ENCODE data around the gene SPOCK1. TPM values are rescaled to one million over a fixed set of nuclear protein-coding genes. Genes with fewer than 3 reads are reported as not detected.

The SPOCK1 gene
- total RNA-seq, 1 experiment from 2014 or later = 4.0 TPM

GRCh38 chr5:137442660-137443059 is 56.5 kb downstream of the SPOCK1 start:
- TF ChIP-seq EZH2 (IDR thresholded peaks at IDR 0.05; ENCODE audit: borderline replicate concordance, low read depth, low read length, poor library complexity, severe bottlenecking) (no peak), CTCF (conservative IDR thresholded peaks at IDR 0.05; ENCODE audit: low read depth, low read length) (no peak)
- intact Hi-C loops (cut with micrococcal nuclease; ENCODE audit: unreplicated experiment) = no loop called here
- Histone ChIP-seq H3K4me1 (ENCODE audit: insufficient read depth, low read length, poor library complexity, severe bottlenecking) (peaks cover 5% of the 10 kb centered on the region), H3K4me3 (ENCODE audit: low read depth, low read length, poor library complexity, severe bottlenecking) (no peak overlapping the region), H3K36me3 (ENCODE audit: insufficient read depth, low read length, poor library complexity, severe bottlenecking) (no peaks in the 10 kb centered on the region), H3K27ac (ENCODE audit: low read depth, low read length, poor library complexity, severe bottlenecking) (no peak overlapping the region), H3K27me3 (replicated peaks; ENCODE audit: insufficient read depth, low read depth, low read length, poor library complexity) (peaks cover 32% of the 10 kb centered on the region), H3K9me3 (ENCODE audit: low read depth, low read length, poor library complexity, severe bottlenecking) (no peaks in the 10 kb centered on the region)
- DNase-seq (ENCODE audit: low spot score) = no peak
- BruUV-seq (replicated peaks) = no TSS peak
- CTCF ChIA-PET = no interaction called here
- POLR2A ChIA-PET (ENCODE audit: low non-redundant PET) = no interaction called here

GRCh38 chr5:137441476-137441875 is 57.6 kb downstream of the SPOCK1 start:
- H3K4me1 ChIP-seq (ENCODE audit: insufficient read depth, low read length, poor library complexity, severe bottlenecking) = peaks cover 5% of the 10 kb centered on the region
- no peak overlapping the region for H3K4me3 ChIP-seq (ENCODE audit: low read depth, low read length, poor library complexity, severe bottlenecking)
- peaks cover 41% of the 10 kb centered on the region for H3K27me3 ChIP-seq (replicated peaks; ENCODE audit: insufficient read depth, low read depth, low read length, poor library complexity)
- no peak for DNase-seq (ENCODE audit: low spot score)
- BruUV-seq (replicated peaks) = no TSS peak
- intact Hi-C loops (cut with micrococcal nuclease; ENCODE audit: unreplicated experiment) = no loop called here
- TF ChIP-seq EZH2 (IDR thresholded peaks at IDR 0.05; ENCODE audit: borderline replicate concordance, low read depth, low read length, poor library complexity, severe bottlenecking) (no peak), CTCF (conservative IDR thresholded peaks at IDR 0.05; ENCODE audit: low read depth, low read length) (no peak)
- H3K9me3 ChIP-seq (ENCODE audit: low read depth, low read length, poor library complexity, severe bottlenecking) = no peaks in the 10 kb centered on the region
- ChIA-PET CTCF (no interaction called here), POLR2A (ENCODE audit: low non-redundant PET) (no interaction called here)
- no peak overlapping the region for H3K27ac ChIP-seq (ENCODE audit: low read depth, low read length, poor library complexity, severe bottlenecking)
- H3K36me3 ChIP-seq (ENCODE audit: insufficient read depth, low read length, poor library complexity, severe bottlenecking) = no peaks in the 10 kb centered on the region

- POLR2A ChIA-PET (ENCODE audit: low non-redundant PET) = no interaction called here
- Histone ChIP-seq H3K4me3 (ENCODE audit: low read depth, low read length, poor library complexity, severe bottlenecking) (no peak overlapping the region), H3K4me1 (ENCODE audit: insufficient read depth, low read length, poor library complexity, severe bottlenecking) (peaks cover under 1% of the 10 kb centered on the region), H3K9me3 (ENCODE audit: low read depth, low read length, poor library complexity, severe bottlenecking) (no peaks in the 10 kb centered on the region), H3K27ac (ENCODE audit: low read depth, low read length, poor library complexity, severe bottlenecking) (no peak overlapping the region), H3K27me3 (replicated peaks; ENCODE audit: insufficient read depth, low read depth, low read length, poor library complexity) (peaks cover 38% of the 10 kb centered on the region), H3K36me3 (ENCODE audit: insufficient read depth, low read length, poor library complexity, severe bottlenecking) (no peaks in the 10 kb centered on the region)
- TF ChIP-seq EZH2 (IDR thresholded peaks at IDR 0.05; ENCODE audit: borderline replicate concordance, low read depth, low read length, poor library complexity, severe bottlenecking) = no peak
- no peak for TF ChIP-seq CTCF (conservative IDR thresholded peaks at IDR 0.05; ENCODE audit: low read depth, low read length)
- DNase-seq (ENCODE audit: low spot score) = no peak
- intact Hi-C loops (cut with micrococcal nuclease; ENCODE audit: unreplicated experiment) = no loop called here
- CTCF ChIA-PET = no interaction called here
- BruUV-seq (replicated peaks) = no TSS peak
Measured at GRCh38 chr5:137440795-137441194, 58.3 kb downstream of the SPOCK1 start.

Measured in A673 (cell line).